Measurements from ENCODE around the gene PPP1R14C.

PPP1R14C gene

DNA sequence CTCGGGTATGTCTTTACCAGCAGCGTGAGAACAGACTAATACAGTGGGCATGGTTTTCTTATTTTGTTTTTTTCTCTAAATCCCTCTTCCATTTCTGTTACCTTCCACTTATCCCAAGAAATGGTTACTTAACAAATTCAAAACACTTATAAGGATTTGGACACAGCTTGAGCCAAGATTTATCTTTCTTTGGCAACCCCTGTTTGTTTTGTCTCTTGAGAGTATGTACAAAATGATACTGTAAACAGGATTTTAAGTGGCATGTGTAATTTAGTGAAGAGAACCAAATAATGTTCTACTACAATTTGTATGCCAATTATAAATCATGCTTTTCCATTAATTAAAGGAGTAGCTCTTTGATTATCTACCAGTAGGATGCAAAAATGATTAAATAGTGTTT, 51.4 kb downstream of the PPP1R14C start:
- DNase-seq: no peak
- Histone ChIP-seq H3K9me3 (ENCODE audit: severe bottlenecking) (no peaks in the 10 kb centered on the region), H3K36me3 (no peaks in the 10 kb centered on the region), H3K27ac (no peak overlapping the region), H3K4me3 (ENCODE audit: low read depth, low read length) (no peak overlapping the region), H3K27me3 (ENCODE audit: insufficient read depth, low read depth, severe bottlenecking) (no peaks in the 10 kb centered on the region)
- TF ChIP-seq, protein P1, sequence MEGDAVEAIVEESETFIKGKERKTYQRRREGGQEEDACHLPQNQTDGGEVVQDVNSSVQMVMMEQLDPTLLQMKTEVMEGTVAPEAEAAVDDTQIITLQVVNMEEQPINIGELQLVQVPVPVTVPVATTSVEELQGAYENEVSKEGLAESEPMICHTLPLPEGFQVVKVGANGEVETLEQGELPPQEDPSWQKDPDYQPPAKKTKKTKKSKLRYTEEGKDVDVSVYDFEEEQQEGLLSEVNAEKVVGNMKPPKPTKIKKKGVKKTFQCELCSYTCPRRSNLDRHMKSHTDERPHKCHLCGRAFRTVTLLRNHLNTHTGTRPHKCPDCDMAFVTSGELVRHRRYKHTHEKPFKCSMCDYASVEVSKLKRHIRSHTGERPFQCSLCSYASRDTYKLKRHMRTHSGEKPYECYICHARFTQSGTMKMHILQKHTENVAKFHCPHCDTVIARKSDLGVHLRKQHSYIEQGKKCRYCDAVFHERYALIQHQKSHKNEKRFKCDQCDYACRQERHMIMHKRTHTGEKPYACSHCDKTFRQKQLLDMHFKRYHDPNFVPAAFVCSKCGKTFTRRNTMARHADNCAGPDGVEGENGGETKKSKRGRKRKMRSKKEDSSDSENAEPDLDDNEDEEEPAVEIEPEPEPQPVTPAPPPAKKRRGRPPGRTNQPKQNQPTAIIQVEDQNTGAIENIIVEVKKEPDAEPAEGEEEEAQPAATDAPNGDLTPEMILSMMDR (IDR thresholded peaks at IDR 0.05; ENCODE audit: low read depth, low read length): no peak

DNA sequence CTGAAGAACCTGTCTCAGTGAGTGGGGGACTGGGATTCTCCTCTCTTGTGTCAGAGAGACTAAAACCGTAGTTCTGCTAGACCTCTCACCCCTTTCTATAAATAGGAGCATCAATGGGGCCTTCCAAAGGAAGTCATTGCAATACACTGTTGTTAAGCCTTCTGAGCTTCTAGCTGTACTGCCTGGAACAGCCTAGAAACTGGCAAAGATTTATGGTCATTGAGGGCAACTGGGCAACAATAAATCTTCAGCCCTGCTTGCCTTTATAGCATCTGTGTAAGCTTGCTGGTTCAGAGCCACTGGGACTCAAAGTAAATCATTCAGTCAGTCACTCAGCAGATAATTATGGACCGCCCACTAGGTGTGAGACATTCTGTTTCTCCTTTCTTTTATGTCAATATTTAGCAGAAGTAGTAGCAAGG, 53.2 kb downstream of the PPP1R14C start:
- Histone ChIP-seq H3K36me3 (no peaks in the 10 kb centered on the region), H3K27me3 (ENCODE audit: insufficient read depth, low read depth, severe bottlenecking) (no peaks in the 10 kb centered on the region), H3K9me3 (ENCODE audit: severe bottlenecking) (no peaks in the 10 kb centered on the region), H3K4me3 (ENCODE audit: low read depth, low read length) (no peak overlapping the region), H3K27ac (no peak overlapping the region)
- DNase-seq: no peak
- TF ChIP-seq, protein P1 (IDR thresholded peaks at IDR 0.05; ENCODE audit: low read depth, low read length): no peak

DNA sequence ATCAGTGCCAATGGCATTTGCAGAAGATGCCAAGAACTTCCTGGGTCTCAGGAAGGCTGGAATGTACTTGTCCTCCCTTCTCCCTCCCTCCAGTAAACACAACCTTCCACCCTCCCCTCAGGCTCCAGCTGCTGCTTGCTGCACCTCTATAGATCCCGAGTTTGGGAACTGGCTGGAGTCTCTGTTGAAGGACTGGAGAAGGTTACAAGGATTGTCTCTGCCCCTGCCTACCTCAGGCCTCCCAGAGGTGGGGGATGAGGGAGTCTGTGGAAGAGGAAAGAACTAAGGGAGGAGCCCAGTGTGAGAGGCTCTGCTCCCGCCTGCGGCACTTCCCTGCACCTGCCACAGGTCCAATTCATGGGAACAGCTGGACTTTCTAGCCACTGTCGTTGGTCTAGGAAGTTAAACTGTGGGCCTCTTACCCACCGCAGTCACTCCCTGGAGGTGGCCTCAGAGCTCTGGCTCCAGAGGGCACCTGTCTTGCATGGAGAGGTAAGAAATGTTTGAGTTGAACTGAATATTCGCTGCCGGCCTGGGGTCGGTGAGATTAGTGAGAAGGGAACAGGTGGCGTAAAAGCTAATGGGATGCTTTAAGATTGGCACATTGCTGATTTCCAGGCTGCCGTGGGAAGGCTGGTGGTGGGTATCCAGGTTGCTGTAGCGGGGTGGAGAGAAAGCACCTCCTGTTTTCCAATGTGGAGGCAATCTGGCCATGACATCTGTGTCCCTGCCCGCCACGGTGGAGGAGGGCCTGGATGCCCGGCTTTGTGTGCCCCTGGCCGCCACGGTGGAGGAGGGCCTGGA, 54.3 kb downstream of the PPP1R14C start:
- TF ChIP-seq, protein P1 (IDR thresholded peaks at IDR 0.05; ENCODE audit: low read depth, low read length): no peak
- Histone ChIP-seq H3K9me3 (ENCODE audit: severe bottlenecking) (no peaks in the 10 kb centered on the region), H3K36me3 (no peaks in the 10 kb centered on the region), H3K27ac (no peak overlapping the region), H3K27me3 (ENCODE audit: insufficient read depth, low read depth, severe bottlenecking) (no peaks in the 10 kb centered on the region), H3K4me3 (ENCODE audit: low read depth, low read length) (no peak overlapping the region)
- no peak for DNase-seq

DNA sequence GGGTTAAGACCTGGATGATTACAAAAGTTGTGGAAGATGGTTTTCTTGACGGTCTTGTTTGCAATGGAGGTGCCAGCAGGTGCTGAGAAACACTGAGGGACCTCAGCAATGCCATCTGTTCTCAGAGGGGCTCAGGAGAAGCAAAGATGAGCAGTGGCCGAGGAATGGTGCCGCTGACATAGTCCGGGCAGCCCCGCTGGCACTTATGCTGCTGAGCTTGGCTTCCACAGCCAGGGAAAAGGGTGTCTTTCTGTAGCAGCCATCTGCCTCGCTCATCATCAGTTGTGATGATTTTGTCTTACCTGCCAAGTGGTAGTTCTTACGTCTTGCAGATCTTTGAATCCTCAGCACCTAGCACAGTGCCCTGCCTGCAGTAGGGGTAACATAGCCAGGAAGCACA, 55.7 kb downstream of the PPP1R14C start:
- Histone ChIP-seq H3K36me3 (no peaks in the 10 kb centered on the region), H3K4me3 (ENCODE audit: low read depth, low read length) (no peak overlapping the region), H3K27me3 (ENCODE audit: insufficient read depth, low read depth, severe bottlenecking) (no peaks in the 10 kb centered on the region), H3K9me3 (ENCODE audit: severe bottlenecking) (no peaks in the 10 kb centered on the region), H3K27ac (no peak overlapping the region)
- TF ChIP-seq, protein P1 (IDR thresholded peaks at IDR 0.05; ENCODE audit: low read depth, low read length): no peak
- no peak for DNase-seq

DNA sequence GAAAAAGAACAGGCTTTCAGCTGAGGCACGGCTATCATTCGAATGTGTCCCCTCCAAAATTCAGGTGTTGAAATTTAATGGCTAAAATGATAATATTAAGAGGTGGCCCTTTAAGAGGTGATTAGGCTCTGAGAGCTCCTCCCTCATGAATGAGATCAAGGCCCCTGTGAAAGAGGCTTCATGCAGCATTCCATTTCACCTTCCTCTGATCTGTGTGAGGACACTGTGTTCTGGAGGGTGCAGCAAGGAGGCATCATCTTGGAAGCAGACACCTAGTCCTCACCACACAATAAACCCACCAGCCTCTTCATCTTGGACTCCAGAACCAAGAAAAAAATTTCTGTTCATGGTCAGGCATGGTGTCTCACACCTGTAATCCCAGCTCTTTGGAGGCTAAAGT, 56.4 kb downstream of the PPP1R14C start:
- Histone ChIP-seq H3K4me3 (ENCODE audit: low read depth, low read length) (no peak overlapping the region), H3K27me3 (ENCODE audit: insufficient read depth, low read depth, severe bottlenecking) (no peaks in the 10 kb centered on the region), H3K27ac (no peak overlapping the region), H3K9me3 (ENCODE audit: severe bottlenecking) (no peaks in the 10 kb centered on the region), H3K36me3 (no peaks in the 10 kb centered on the region)
- no peak for DNase-seq
- TF ChIP-seq, protein P1 (IDR thresholded peaks at IDR 0.05; ENCODE audit: low read depth, low read length): no peak
